NOMO-1 treated with DMSO at 0.1 percent for 48 hours (cell line): ENCODE data around the gene USP12.
A peak's percentile ranks its signal among the peaks of the same experiment; 100 is the strongest.

Experiments
- DNase-seq: peaks from one replicate; lab custom pipeline; 2025; ENCODE audit not compliant: unreplicated experiment; lab: John Stamatoyannopoulos, UW

Gene USP12

GRCh38 chr13:27186295-27186694 is 14.7 kb upstream of the USP12 start:
- DNase-seq: no peak

- no peak for DNase-seq
These were observed 12.0 kb upstream of the USP12 start for GRCh38 chr13:27183561-27184147.

- no peak for DNase-seq
These were observed 11.4 kb upstream of the USP12 start for GRCh38 chr13:27182844-27183497.

GRCh38 chr13:27182054-27182453 is 10.4 kb upstream of the USP12 start:
- DNase-seq: no peak

GRCh38 chr13:27177852-27178251 is 6.2 kb upstream of the USP12 start:
- peak; percentile 32 for DNase-seq

- DNase-seq: peak; percentile 20
These were observed 5.1 kb upstream of the USP12 start for GRCh38 chr13:27176470-27177410.

- peak; percentile 77 for DNase-seq
These were observed 3.3 kb upstream of the USP12 start for GRCh38 chr13:27174766-27175455.

GRCh38 chr13:27172495-27172842 is 858 bp upstream of the USP12 start:
- DNase-seq: peak; percentile 83

- DNase-seq: peak; percentile 89
These were observed 350 bp upstream of the USP12 start for GRCh38 chr13:27171827-27172494.

GRCh38 chr13:27170516-27171243 is 931 bp downstream of the USP12 start:
- peak; percentile 39 for DNase-seq

GRCh38 chr13:27170221-27170515 is 1.4 kb downstream of the USP12 start:
- DNase-seq: peak; percentile 69

GRCh38 chr13:27168906-27169657 is 2.5 kb downstream of the USP12 start:
- peak; percentile 28 for DNase-seq

- no peak for DNase-seq
These were observed 3.5 kb downstream of the USP12 start for GRCh38 chr13:27168086-27168485.

GRCh38 chr13:27166313-27166712 is 5.3 kb downstream of the USP12 start:
- no peak for DNase-seq

- DNase-seq: no peak
These were observed 9.6 kb downstream of the USP12 start for GRCh38 chr13:27161980-27162379.

GRCh38 chr13:27161423-27161822 is 10.2 kb downstream of the USP12 start:
- DNase-seq: no peak

- DNase-seq: no peak
These were observed 10.8 kb downstream of the USP12 start for GRCh38 chr13:27160657-27161295.

- no peak for DNase-seq
These were observed 11.6 kb downstream of the USP12 start for GRCh38 chr13:27159806-27160563.
